Measurements from ENCODE around the gene TMEM119.

TMEM119 gene

GRCh38 chr12:108573317-108573716 is 24.6 kb downstream of the TMEM119 start:
- no peak overlapping the region for H3K4me3 ChIP-seq (ENCODE audit: low read depth, low read length)
- TF ChIP-seq CTCF (IDR thresholded peaks at IDR 0.05; ENCODE audit: control insufficient read depth, extremely low read depth, insufficient read depth), result no peak
- DNase-seq (ENCODE audit: low read depth), result no peak

- no peak for TF ChIP-seq CTCF (IDR thresholded peaks at IDR 0.05; ENCODE audit: control insufficient read depth, extremely low read depth, insufficient read depth)
- no peak for DNase-seq (ENCODE audit: low read depth)
- H3K4me3 ChIP-seq (ENCODE audit: low read depth, low read length), result no peak overlapping the region
These were observed 25.6 kb downstream of the TMEM119 start for GRCh38 chr12:108572166-108572790.

DNA sequence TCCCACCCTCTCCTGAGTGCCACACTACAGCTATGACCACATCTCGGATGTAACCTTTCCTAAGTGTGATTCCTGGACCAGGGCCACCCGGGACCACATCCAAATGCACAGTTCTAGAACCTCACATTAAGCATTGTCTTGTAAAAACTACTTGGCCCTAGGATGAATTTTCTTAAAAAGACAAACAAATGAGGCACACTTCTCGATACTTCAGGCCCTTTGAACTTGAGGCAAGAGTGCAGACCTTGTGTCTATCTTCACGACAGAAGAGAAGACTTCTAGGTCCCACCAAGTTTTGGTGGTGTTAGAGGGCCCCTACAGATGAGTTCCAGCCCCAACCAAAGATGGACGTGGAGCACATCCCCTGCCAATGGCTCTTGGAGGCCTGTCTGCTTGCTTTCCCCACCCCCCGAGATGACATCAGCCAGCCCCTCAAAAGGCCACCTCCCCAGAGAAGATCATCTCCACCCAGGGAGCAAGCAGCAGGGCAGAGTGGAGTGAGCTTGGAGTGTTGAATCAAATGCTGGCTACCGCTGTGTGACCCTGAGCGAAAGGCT is 26.2 kb downstream of the TMEM119 start:
- no peak overlapping the region for H3K4me3 ChIP-seq (ENCODE audit: low read depth, low read length)
- no peak for DNase-seq (ENCODE audit: low read depth)
- no peak for TF ChIP-seq CTCF (IDR thresholded peaks at IDR 0.05; ENCODE audit: control insufficient read depth, extremely low read depth, insufficient read depth)

DNA sequence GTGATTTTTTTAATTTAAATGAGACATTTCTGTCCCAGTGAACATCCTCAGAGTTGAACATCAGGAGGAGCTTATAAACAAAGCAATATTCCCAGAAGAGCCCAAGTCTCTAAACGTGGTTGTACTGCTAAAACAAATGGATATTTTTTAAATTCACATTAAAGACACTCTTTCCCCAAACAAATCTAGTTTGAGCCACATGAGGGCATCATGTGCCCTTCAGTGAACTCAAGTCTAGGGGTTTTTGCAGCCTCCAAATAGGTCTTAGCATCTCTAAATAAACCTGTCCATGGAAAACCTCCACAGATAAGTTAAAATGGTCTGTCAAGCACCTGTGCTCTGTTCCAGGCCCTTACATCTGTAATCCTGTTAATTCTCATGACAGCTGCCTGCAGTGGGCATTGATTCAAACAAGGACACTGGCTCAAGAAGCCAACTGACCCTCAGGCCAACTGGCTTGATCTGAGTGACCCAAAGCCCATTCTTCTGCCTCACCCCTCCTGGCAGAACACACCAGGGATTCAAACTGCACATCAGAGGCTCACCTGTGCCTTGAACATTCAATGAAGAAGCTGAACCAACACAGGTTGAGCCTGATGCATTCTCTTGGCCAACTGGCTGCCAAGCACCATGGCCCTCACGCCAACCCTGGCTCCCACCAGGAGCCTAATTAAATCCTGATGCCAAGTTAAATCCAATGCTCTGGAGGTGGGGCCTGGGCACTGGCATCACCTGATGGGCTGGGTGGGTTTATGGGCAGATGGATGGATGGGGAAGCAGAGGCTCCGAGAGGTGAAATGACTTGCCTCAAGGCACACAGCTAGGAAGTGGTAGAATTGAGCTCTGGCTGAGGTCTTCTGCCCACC is 26.9 kb downstream of the TMEM119 start:
- TF ChIP-seq CTCF (IDR thresholded peaks at IDR 0.05; ENCODE audit: control insufficient read depth, extremely low read depth, insufficient read depth), result no peak
- DNase-seq (ENCODE audit: low read depth), result no peak
- H3K4me3 ChIP-seq (ENCODE audit: low read depth, low read length), result no peak overlapping the region

- H3K4me3 ChIP-seq (ENCODE audit: low read depth, low read length), result no peak overlapping the region
- no peak for TF ChIP-seq CTCF (IDR thresholded peaks at IDR 0.05; ENCODE audit: control insufficient read depth, extremely low read depth, insufficient read depth)
- DNase-seq (ENCODE audit: low read depth), result no peak
These were observed 29.3 kb downstream of the TMEM119 start for GRCh38 chr12:108568338-108569154.

DNA sequence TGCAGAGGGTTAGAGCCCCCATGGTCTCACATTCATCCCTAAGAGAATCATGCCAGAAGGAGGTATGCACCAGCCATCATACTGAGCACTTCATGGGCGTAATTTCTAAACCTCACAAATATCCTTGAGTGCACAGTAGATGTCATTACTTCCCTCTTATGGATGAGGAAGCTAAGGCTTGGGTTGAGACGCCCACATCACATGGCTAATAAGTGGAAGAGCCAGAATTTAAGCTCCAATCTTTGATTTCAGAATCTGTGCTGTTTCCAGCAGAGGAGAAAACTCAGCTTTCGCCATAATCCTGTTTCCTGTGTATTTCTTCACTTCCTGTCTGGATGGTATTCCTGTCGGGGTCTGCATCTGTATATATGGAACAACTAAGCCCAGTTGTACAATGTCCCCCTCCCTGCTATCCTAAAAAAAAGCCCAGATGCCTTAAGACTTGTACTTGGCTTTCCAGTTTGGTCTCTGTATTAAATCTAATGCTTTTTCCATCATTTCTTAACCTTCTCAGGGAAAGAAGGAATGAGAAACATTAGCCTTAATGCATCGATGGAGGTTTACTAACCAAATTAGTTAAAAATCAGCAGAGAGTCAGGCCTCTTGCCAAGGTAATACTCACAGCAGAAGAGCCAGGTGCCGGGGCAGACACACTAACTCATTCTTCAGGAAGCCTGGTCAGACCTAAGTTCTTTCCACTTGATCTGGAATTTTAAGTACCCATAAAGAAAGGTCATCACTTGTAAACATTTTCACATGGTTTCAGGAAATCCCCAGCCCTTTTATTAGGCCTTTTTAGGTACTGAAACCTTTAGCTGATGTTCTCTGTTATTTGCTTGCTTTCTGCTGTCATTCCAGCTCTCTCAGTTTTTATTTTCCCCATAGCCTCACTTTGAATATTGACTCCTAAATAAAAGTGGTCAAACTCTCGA is 30.2 kb downstream of the TMEM119 start:
- no peak for TF ChIP-seq CTCF (IDR thresholded peaks at IDR 0.05; ENCODE audit: control insufficient read depth, extremely low read depth, insufficient read depth)
- DNase-seq (ENCODE audit: low read depth), result peak; percentile 67
- H3K4me3 ChIP-seq (ENCODE audit: low read depth, low read length), result no peak overlapping the region
